ENCODE results near the gene TRABD2B.

TRABD2B gene

DNA sequence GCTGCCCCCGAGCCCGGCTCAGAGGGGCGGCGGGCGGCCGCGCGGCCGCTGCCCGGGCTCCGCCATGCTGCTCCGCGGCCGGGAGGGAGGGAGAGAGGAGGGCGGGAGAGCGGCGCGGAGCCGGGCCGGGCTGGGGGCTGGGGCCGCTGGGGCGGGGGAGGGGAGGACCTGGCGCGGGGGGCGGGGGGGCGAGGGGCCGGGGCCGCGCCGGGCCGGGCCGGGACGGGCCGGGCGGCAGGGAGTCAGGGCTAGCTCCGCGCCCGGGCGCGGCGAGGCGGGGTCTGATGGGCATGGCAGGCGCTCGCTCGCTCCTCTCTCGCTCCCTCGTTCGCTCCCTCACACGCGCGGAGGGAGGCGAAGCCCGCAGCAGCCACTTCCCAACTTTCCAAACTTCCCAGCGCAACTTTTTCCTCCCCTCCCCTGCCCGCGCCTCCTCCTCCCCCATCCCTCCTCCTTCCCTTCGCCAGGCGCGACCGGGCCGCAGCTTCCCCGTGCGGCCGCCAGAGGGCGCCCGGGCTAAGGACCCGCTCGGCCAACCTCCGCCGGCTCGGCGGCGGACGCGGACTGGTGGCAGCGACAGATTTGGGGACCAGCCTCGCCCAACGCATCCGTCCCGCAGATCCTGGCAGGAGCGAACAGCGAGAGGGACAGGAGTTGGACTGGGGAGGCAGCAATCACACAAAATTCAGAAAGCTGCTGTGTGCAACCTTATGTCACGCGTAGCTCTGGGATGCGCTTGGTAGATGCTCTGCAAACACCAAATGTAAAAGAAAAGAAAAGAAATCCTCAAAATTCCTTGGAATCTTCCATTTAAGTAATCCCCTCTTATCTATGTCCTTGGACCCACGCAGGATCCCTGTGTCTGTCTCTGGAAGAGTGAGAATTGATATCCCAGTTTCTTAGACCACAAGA, at the start of gene TRABD2B:
TSS of gene TRABD2B (minus strand) at position 97 of the 912 bp plus-strand sequence.
- peak; percentile 94 for DNase-seq (ENCODE audit: low spot score)

DNA sequence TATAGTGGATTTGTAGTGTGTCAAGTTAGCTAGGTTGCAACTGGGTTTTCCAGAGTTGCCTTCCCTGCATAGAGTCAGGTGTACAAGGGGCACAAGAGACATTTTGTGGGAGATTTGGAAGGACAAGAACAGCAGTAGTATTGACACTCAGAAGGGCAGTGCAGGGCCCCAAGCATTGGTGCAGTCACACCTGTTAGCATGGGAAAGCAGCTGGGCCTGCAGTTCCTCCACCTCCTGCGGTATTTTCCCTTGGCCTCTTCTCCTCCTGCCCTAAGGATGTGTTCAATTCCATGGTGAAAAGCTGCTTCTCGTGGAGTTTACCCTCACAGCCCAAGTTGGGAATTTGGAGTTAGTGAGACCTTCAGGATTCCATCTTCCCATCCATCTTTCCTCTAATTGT, 47.1 kb upstream of the TRABD2B start:
- DNase-seq (ENCODE audit: low spot score) = no peak

DNA sequence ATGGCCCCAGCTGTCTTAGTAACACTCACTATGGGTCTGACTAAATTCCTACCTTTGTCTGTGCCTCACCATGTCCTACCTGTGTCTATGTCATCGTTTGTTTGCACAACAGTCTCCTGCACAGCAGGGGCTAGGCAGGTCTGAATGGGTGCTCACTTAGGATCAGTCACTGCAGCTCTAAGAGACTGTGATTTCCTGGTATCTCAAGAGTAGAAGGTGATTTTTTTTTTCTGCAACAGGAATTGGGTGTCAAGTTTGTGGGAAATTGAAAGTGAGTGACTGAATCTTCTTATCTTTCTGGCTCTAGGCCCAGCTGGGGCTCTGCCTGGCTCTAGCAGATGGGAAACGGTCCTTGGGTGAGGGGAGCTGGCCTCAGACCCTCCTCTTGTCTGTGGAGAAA, 46.4 kb upstream of the TRABD2B start:
- DNase-seq (ENCODE audit: low spot score) = no peak

DNA sequence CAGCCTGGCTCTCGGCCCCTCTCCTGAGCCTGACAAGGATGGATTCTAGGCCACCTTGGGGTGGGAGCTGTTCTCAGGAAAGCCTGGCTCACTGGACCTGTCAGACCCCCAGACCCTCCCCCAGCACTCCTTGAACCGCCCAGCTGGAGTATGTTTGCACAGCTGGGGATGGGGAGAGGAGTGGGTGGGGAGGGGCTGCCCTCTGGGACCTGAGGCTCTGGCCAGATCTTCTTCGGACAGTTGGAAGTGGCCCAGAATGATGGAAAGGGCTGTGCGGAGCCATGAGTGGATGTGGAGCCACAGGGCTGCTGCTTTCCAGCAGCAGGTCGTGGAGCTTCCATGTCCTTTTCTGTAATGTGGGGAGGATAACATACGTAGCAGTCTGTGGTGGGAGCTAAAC, 43.0 kb upstream of the TRABD2B start:
- no peak for DNase-seq (ENCODE audit: low spot score)

DNA sequence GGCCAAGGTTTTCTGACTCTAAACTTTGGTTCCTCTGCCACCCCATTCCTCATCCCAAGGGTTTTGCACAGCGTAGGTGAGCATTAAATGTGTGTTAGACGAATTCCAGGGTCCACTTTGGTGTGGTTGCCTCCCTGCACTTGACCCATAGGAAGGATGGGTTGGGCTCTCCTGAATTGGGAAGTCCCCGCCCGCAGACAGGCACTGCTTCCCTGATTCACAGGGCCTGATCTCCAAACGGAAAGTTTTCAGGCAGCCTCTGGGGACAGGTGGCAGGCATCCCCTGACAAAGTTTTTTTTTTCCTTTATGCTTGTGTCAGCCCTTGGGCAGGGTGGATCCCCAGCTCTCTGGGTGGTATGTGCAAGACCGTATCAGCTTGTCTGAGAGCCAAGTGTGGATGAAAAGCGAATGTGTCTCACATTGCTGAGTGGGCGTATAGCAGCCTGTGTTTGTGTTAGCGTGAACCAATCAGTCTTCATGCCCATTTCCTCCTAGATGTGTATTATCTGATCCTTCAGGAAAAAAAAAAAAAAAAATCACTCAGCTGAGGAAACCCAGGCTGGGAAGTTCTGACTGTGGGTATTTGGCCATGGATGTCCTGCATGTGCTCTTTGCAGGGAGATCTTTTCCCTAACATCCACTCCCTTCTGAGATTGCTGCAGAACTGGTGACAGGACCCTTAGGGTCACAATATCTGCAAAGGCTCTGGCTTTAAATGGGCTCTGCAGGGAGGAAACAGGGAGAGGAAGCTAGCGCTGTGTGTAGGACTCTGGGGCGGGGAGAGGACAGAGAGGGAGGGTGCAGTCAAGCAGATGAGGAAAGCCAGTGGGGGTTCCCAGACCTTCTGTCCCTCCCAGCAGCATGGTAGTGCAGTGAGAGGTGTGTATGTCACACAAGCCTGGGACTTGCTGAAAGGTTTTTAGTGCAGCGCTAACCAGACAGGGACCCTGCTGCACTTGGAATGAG, 42.2 kb upstream of the TRABD2B start:
- no peak for DNase-seq (ENCODE audit: low spot score)

DNA sequence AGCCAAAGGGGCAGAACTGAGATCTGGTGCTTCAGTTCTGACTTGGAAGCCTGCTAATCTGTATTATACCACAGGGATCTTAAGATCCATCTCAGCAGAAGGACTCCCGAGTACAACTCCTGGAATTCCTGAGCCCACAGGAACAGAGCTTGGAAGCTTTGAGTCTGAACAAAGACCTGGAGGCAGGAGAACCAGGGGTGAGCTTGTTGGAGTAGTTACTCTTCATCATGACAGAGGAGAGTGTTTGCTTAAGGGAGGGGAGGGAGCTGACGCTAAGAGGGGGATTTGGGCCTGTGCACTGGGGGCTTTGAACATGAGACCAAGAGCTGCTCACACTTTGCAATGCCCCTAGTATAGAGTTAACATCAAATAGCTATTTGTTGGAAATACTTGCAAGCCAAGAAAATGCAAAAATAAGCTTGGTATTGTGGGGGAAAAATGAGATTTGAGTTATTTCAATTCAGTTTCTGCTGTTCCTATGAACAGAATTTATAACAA, 41.1 kb upstream of the TRABD2B start:
- DNase-seq (ENCODE audit: low spot score) = no peak

DNA sequence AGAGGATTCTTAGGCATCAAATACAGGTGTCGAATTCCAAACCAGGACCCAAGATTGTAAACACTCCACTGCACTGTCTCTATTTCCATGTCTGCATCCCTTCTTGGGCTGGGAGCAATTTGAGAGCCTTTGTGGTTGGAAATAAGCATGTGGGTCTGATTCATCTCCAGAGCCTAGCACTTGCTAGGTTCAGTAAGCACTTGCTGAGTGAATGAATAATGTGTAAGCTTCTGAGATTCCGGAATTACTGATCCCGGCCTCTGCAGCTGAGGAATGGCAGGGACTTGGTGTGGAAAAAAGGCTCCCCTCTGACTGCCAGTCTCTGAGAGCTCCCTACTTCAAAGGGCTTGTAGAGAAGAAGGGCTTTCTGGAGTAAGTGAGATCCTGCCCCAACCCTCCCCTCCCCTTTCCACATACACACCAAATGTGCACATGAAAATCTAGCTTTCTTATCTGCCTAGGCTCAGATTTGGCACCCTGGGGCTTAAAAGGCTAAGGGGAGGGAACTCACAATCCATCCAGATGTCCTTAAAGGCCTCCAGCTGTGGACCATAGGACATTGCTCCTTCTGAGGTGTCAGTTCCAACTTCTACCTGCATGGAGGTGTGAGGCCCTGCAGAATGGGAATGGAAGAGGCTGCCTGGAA, 39.6 kb upstream of the TRABD2B start:
- DNase-seq (ENCODE audit: low spot score) = no peak

DNA sequence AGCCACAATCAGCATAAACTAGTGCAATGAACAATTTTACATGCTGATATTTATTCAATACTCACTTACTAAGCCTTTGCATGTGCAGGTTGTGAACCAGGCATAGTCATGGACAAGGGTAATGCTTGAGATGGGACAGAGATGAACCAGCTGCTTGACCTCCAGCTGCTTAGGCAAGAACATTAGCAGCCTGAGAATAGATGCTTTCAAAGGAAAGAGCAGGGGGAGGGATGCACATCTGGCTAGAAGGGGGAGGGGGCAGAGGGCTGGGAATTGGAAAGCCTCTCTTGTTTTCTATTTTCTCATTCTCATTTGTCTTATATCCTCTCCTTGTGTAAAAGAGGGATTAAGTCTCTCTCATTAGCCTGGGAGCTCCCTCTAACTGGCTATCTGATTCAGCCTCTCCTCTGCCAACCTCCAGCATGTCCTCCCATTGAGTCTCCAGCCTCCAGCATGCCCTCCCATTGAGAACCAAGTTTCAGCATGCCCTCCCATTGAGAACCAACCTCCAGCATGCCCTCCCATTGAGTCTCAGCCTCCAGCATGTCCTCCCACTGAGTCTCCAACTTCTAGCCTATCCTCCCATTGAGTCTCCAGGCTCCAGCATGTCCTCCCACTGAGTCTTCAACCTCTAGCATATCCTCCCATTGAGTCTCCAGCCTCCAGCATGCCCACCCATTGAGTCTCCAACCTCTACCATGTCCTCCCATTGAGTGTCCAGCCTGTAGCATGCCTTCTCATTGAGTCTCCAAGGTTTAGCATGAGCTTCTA, 38.4 kb upstream of the TRABD2B start:
- no peak for DNase-seq (ENCODE audit: low spot score)

DNA sequence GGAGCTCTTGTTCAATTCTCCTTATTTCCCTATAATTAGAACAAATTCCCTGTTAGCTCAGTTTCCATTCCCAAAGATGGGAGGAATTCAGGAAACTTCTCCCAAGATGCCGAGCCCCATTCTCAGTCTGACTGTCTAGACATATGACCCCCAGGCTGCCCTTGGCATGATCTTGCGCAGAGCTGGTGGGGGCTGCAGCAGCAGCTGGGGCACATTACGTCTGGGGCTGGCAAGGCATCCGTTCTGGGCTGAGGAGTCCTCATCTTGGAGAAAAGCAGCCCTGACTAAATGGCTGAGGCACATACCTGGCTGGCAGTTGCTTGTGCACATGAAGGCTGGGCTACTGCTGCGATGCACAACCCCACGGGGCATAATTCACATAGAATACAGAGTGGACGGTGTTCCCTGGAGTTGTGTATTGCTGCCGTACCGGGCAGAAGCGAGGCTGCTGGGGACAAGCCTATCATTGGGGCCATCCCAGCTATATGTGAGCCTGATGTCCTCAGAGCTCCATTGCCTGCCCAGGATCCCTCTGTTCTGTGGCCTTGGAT, 36.4 kb upstream of the TRABD2B start:
- DNase-seq (ENCODE audit: low spot score) = no peak

DNA sequence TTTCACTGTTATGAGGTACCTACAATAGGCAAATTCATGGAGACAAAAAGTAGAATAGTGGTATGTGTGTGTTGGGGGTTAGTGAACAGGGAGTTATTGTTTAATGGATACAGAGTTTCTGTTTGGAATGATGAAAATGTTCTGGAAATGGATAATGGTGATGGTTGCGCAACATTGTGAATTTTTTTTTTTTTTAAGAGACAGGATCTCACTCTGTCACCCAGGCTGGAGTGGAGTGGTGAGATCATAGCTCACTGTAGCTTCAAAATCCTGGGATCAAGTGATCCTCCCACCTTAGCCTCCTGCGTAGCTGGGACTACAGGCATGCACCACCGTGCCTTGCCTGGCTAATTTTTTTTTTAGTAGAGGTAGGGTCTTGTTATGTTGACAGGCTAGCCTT, 34.5 kb upstream of the TRABD2B start:
- DNase-seq (ENCODE audit: low spot score) = no peak

DNA sequence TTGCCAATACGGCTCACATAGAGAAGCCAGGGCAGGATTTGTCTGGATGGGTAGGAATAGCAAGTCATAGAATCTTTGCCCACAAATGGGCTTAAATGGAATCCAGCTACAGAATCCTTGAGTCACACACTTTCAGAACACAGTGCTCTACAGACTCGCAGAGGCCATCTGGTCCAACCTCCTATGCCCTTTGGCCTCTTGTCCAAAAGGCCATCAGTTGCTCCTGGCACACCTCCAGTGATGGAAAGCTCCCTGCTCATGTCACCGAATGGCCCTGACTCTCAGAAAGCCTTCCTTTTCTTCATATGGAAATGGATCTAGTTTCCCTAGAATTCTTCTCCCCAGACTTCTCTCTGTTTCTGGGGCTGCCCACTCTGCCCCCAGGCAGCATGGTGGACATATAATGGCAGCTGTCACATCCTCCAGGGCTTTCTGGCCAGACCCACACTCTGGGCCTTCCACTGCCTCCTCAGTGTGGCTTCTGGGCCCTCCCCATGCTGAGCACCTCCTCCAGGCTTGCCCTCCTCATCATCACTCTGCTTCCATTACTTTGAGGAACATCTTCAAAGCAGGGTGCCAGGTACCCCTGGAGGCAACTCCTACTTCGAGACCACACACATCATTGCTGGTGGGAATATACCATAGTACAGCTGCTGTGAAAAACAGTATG, 33.6 kb upstream of the TRABD2B start:
- no peak for DNase-seq (ENCODE audit: low spot score)

DNA sequence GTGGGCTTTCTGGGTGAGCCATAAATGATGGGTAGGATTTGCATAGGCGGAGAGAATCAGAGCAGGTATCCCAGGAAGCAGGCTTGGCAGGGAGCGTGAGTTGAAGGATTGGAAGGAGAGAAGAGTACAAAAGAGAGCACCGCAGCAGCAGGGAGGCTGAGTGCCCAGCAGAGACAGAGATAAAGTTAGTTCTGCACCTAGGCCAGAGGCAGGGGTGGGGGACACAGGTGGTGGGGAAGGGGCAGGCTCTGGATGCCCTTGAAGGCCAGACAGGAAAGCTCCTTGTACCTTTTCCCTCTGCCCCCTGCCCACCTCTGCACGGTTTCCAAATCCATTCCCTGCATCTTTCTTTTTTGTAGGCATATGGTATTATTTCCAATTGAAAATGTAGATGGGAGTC, 33.0 kb upstream of the TRABD2B start:
- no peak for DNase-seq (ENCODE audit: low spot score)

DNA sequence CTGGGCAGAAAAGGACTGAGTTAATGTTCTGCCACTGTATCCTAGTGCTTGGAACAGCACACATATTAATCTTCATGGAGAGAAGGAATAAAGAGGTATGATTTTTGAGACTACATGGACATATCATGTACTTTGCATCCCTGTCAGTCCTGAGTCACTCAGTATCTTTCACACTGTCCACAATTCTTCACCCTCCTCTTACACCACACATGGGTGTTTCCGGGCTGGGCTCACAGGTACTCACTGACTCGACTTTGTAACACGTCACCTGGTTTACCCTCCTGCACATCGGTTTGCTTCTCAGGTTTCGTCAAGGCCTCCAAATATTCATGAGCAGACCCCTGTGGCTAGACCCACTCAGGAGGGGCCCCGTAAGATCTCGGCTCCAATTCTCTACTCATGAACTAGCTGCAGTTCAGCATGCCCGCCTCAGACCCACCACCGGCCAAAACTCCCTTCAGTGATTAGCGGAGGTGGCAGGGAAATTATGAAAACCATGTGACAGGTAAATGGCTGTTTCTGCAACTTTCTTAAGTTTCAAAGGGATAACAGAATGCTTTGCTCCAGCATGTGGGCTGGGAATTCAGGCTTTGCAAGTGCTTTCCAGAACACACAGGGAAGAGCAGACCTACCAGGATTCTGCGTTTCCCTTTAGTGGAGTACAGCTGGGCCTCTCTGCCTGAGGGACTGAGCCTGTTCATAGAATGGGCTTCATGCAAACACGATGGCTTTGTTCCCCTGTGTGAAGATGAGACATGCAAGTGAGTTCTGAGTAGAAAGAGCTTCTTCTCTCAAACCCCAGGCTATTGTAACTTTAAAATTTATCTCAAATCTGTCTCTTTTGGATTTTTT, 31.3 kb upstream of the TRABD2B start:
- DNase-seq (ENCODE audit: low spot score) = no peak

DNA sequence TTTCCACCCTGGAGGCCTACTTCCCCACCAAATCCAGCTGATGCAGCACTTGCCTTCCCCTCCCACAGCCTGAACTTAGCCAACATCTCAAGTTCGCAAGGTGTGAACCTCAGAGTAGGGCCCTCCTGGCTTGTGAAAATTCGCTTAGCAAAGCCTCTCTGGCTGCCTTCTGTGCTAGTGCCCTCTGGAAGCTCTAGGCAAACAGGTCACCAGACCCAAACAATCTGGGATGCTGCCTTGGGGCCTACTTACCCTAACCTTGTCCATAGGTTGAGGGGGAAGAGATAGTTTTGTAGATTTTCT, 30.3 kb upstream of the TRABD2B start:
- DNase-seq (ENCODE audit: low spot score) = no peak

DNA sequence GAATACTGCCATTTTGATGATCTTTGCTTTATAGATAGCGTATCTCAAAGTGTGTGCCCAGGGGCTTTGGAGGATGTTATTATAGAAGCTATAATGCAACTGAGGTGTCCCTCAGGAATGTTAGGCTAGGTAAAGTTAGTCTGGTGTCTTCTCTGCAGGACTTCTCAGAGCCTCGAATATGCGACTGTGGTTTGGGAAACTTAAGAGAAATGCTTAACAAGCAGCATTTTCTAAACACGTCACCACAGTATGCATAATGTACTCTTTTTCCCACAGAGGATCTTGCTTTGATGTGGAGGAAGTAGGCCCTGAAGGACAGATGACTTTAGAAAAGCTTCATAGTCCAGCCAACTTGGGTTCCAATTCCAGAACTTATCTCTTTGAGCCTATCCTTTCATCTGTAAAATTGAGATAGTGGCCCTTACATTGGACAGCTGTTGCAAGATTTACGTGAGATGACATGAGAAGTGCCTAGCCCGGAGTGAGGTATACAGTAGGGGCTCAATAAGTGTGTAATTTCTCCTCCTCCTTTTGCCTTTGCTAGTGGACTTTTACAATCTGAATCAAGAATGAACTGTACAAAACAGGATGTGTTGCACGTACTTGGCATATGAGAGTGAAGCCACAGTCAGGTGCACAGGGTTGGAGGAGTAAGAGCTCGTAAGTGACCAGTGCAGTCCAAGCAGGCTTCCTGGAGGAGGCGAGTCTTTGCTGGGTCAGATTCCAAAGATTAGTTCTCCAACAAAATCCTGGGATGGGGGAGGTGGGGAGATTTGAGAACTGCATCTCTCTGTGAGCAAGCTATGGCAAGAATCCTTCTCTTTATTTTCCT, 29.7 kb upstream of the TRABD2B start:
- no peak for DNase-seq (ENCODE audit: low spot score)

DNA sequence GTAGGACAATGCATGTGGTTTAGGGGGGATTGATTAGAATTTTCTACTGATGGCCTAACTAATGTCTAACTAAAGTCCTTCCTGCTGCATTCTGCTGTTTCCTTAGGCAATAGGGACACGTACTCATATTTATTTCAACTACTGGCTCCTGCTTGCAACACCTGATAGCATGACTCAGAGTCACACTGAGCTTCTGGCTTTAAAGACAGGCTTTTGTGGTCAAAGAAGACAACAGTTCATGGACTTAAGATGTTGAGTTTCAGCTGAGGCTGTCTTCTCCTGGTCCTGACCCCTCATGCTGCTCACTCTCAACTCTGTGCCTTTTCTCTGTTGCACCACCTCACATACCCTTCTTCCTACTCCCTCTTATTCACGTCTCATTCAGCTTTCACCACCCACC, 29.1 kb upstream of the TRABD2B start:
- DNase-seq (ENCODE audit: low spot score) = no peak

DNA sequence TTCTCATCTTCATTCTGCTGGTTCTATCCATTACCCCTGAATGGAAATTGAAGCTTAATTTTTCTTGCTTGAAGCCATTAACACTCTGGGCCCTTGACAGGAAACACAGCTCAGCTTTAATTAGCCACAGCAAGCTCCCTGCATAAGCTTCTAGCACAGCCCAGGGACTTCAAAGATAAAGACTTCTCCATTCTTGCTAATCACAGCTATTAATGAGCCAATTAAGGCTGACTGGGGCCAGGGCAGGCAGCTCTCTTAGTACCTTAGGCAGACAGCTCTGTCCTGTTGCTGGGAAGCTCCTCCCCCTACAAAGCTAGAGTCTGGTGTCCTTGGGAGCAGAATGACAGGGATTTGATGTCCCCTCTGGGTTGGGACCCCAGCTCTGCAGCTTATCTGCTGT, 27.9 kb upstream of the TRABD2B start:
- no peak for DNase-seq (ENCODE audit: low spot score)

DNA sequence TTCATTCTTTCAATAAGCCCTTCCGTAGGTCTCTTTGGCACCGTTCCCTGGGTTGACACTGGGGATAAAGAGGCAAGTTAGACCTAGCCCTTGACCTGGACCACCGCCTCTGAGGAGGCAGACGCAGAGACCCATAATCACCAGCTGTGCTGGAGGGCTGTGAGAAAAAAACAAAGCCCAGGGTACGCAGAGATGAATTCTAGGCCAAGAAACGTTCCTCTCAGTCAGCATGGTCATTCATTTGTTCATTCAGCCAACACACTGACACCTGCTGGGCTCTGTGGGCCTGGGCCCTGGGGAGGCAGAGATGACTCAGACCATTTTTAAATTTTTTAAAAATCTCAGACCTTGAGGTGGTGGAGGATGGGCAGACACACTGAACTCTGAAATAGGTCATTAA, 26.3 kb upstream of the TRABD2B start:
- no peak for DNase-seq (ENCODE audit: low spot score)

DNA sequence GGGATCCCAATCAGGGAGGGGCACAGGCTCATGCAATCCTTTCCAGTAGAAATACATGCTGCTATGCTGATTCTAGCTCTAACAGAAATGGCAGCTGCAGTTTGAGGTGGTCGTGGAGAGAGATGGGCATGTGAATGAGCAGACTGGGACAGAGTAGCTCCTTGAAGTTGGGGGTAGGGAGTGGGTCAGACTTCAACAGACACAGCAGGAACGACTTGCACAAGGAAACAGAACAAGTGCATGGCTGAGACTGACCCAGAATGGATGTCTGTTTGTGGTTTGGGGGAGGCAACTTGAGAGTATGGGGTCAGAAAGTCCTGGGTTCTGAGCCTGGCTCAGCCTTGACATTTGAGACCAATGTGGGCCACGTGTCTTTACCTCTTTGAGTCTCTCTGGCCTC, 25.1 kb upstream of the TRABD2B start:
- no peak for DNase-seq (ENCODE audit: low spot score)
